AG04449 (cell line): ENCODE data around the gene CR1L.

Source experiments
- CTCF ChIA-PET: fragments of 350-600 bp; formaldehyde crosslinking; extraction: SDS; loops from one replicate; lab custom pipeline; 2021; ENCODE audit warnings: antibody characterized with exemption; lab: Yijun Ruan, JAX
- POLR2A ChIA-PET: fragments of 400-600, 350-600 bp; formaldehyde crosslinking; extraction: SDS; loops from one replicate; lab custom pipeline; 2020; ENCODE audit warnings: antibody characterized with exemption, inconsistent platforms; lab: Yijun Ruan, JAX
- DNase-seq: peaks from one replicate; pipeline ENCODE4 v3.0.0-alpha.2; 2010; ENCODE audit warnings: low read depth, low spot score
- H3K4me3 ChIP-seq: 2 replicates; pipeline ENCODE4 v1.5.1; 2011; ENCODE audit warnings: low read depth, mild to moderate bottlenecking, control low read depth, low read length
- TF ChIP-seq, protein P1 (sequence below): IDR thresholded peaks from one replicate; pipeline ENCODE4 v1.5.1; 2011; ENCODE audit warnings: mild to moderate bottlenecking, moderate library complexity, low read length, control low read depth, inconsistent platforms; ENCODE audit not compliant: insufficient read depth; ENCODE audit errors: missing control alignments

CR1L gene

DNA sequence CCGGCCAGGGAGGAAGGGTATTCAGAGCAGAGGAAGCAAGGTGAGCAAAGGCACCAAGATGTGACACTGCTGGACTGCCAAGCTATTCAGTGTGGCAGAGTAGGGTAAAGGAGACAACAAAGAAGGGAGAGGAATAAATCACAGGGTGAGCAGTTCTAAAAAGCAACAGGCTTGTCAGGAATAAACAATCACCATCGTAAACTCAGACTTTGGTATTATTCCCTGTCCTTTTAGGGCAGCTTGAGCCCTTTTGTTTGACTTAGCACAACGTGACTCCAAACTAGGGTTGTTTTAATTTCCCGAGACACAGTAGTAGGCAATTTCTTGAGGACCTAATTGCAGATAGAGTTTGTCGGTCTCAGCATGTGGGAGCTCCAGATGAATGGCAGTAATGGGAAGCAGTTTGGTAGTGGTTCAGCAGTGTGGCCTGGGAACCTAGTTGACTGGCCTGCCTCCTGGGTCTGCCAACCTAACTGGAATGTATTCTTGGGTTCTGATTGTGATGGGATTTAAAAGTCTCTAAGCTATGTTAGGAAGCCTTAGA, 4.3 kb downstream of the CR1L start:
- CTCF ChIA-PET, result interaction anchor here (0.6 to 2.5 kb wide), 4 partner anchors 10 to 347 kb away, joined by 3 to 5 read pairs (median 3); no protein-coding TSS in a partner anchor
- POLR2A ChIA-PET, result no interaction called here
- TF ChIP-seq, protein P1, sequence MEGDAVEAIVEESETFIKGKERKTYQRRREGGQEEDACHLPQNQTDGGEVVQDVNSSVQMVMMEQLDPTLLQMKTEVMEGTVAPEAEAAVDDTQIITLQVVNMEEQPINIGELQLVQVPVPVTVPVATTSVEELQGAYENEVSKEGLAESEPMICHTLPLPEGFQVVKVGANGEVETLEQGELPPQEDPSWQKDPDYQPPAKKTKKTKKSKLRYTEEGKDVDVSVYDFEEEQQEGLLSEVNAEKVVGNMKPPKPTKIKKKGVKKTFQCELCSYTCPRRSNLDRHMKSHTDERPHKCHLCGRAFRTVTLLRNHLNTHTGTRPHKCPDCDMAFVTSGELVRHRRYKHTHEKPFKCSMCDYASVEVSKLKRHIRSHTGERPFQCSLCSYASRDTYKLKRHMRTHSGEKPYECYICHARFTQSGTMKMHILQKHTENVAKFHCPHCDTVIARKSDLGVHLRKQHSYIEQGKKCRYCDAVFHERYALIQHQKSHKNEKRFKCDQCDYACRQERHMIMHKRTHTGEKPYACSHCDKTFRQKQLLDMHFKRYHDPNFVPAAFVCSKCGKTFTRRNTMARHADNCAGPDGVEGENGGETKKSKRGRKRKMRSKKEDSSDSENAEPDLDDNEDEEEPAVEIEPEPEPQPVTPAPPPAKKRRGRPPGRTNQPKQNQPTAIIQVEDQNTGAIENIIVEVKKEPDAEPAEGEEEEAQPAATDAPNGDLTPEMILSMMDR, result no peak
- no peak for DNase-seq
- no peak overlapping the region for H3K4me3 ChIP-seq

DNA sequence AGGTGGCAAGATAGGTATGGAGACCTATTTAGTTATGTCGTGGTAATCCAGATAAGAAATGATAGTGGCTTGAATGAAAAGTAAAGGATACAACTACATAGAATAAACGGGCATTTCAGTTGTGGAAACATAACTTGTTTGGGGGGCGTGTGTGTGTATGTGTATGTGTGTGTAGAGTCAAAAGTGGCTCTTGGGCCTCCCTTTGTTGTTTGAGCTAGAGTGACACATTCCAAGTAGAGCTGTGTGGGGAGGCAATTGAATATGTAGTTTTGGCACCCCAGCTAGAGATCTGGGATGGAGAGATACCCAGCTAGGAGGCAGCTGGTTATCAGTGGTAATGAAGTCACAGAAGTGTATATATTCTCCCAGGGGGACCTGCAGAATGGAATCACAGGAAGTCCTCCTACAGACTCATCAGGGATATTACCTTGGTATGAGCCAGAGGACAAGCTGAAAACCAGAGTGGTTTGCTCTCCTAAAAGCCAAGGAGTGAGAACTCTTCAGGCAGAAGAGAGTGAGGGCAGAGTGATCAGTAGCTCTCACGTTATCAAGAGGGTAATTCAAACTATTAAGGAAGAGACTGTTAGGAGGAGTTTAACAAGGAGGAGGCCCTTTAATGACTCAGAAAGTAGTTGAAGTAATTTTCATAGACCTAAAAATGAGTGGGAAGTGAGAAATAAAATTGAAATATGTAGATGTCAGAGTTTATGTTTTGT, 5.1 kb downstream of the CR1L start:
- DNase-seq, result no peak
- ChIA-PET CTCF (interaction anchor here (0.6 to 2.5 kb wide), 4 partner anchors 9 to 346 kb away, joined by 3 to 5 read pairs (median 3); no protein-coding TSS in a partner anchor), POLR2A (no interaction called here)
- H3K4me3 ChIP-seq, result no peak overlapping the region
- TF ChIP-seq, protein P1, result no peak

DNA sequence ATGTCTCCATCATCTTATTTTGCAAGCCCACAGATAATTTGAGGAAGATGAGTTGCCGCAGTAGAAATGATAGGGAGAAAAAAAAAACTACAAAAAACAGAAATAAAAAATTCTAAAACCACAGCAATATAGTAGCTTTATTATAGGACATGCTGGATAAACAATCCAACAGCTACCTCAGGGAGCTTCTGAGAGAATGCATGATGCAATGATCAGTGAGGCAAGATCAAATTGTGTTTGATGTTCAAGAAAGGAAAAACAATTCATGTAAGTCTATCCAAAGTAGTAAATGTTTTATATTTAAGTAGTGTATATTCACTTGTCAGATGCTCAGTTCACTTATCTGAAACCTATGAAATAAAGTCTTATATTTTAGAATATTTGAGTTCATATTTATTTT, 6.7 kb downstream of the CR1L start:
- no peak overlapping the region for H3K4me3 ChIP-seq
- no peak for DNase-seq
- TF ChIP-seq, protein P1, result no peak
- ChIA-PET CTCF (interaction anchor here (1.2 to 2.5 kb wide), 2 partner anchors 20 to 146 kb away, joined by 3 to 5 read pairs; no protein-coding TSS in a partner anchor), POLR2A (no interaction called here)

DNA sequence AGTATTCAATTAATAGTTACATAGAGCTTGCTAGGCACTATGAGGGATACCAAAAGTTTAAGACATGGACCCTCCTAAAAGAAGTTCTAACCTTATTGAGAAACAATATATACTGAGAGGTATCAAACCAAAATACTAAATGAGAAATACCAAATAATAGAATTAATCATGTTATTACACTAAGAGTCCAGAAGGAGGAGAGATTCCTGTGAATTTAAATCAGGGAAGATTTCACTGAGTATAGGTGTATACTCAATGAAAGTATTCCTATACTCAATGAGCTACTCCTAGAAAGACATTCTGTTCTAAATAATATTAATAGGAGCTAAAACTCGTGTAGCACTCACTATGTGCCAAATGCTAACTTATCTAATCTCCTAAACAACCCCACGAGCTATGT, 9.4 kb downstream of the CR1L start:
- no peak overlapping the region for H3K4me3 ChIP-seq
- DNase-seq, result no peak
- POLR2A ChIA-PET, result no interaction called here

DNA sequence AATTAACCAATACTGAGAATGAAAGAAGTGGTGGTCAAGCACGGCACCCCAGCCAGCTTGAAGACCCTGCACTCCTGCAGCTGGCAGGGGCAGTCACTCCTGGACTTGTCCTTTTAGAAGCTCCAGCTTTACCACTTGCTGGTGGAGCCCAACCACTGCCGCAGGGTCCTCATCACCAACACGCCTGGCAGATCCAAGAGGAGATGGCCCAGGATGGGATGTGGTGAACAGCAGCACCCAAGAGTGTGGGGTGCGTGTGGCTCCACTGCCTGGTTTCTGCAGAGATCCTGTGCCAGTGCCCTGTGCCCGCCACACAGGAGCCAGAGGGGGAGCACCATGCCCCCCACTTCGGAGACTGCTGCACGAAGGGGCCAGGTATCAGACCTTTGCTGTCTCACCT, 13.5 kb downstream of the CR1L start:
- CTCF ChIA-PET, result interaction anchor here (0.7 kb wide), 1 partner anchor 9 kb away, joined by 3 read pairs; no protein-coding TSS in a partner anchor
- POLR2A ChIA-PET, result no interaction called here
- DNase-seq, result no peak
- TF ChIP-seq, protein P1, result no peak
- no peak overlapping the region for H3K4me3 ChIP-seq

More for the DNA sequence above, 9.4 kb downstream of the CR1L start:
- CTCF ChIA-PET, result interaction anchor here (0.5 to 3.4 kb wide), 17 partner anchors 9 to 151 kb away, joined by 3 to 23 read pairs (median 3); partner anchors contain the start of gene CR1L
- TF ChIP-seq, protein P1, result no peak

DNA sequence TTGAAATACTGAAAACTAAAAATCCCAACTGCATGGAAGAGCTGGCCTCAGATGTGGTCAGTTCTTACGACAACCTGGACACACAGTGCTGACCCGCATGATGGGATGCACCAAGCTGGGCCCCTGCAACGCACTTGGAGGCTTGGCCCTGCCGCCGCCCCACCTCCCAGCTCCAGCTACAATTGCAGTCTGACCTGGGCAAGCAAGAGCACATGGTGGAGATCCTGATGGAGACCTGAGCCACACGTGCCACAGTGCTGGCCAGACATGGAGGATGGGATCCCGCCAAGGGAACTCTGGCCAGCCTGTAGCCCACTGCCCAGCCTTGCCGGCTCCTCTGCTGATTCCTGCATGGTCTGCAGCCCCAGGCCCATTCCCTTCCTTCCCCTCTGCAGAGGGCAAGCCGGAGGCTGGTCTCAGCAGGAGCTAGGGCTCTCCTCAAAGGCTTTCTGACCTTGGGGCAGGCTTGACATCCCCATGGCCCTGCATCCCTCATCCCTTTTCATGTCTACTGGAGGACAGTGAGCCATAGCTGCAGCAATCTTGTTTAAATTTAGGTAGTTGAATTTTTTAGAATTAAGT, 14.1 kb downstream of the CR1L start:
- POLR2A ChIA-PET, result no interaction called here
- DNase-seq, result no peak
- H3K4me3 ChIP-seq, result no peak overlapping the region
- CTCF ChIA-PET, result interaction anchor here (0.7 to 1.1 kb wide), 2 partner anchors 9 to 138 kb away, joined by 3 to 5 read pairs; no protein-coding TSS in a partner anchor
- TF ChIP-seq, protein P1, result no peak
